OCI-LY1 (cell line): ENCODE data around the gene MGAT3.
A peak's percentile ranks its signal among the peaks of the same experiment; 100 is the strongest.

Experiments
- H2AFZ ChIP-seq: fragments of 200-600 bp; sonication (generic), shearing (Covaris generic); 2 replicates; pipeline ENCODE4 v1.6.0; 2014; ENCODE audit warnings: antibody characterized with exemption, mild to moderate bottlenecking, low read length
- H3F3A ChIP-seq: fragments of 200-600 bp; sonication (generic), shearing (Covaris generic); 2 replicates; pipeline ENCODE4 v1.6.0; 2014; ENCODE audit warnings: mild to moderate bottlenecking, antibody characterized with exemption, low read length, moderate library complexity; ENCODE audit not compliant: insufficient read depth
- H3K27ac ChIP-seq: fragments of 200-600 bp; sonication (generic); 2 replicates; pipeline ENCODE4 v1.5.1; 2014; ENCODE audit warnings: low read length, mixed run types, mild to moderate bottlenecking, low read depth; ENCODE audit not compliant: poor library complexity, severe bottlenecking
- H3K27me3 ChIP-seq: fragments of 200-600 bp; sonication (generic); 2 replicates; pipeline ENCODE4 v1.6.0; 2014; ENCODE audit warnings: antibody characterized with exemption, mild to moderate bottlenecking, low read length, moderate library complexity; ENCODE audit not compliant: insufficient read depth
- H3K36me3 ChIP-seq: fragments of 200-600 bp; sonication (generic); 2 replicates; pipeline ENCODE4 v1.6.1; 2014; ENCODE audit warnings: mild to moderate bottlenecking, antibody characterized with exemption, low read length, moderate library complexity, mixed read lengths; ENCODE audit not compliant: insufficient read depth
- H3K4me1 ChIP-seq: fragments of 200-600 bp; sonication (generic); 2 replicates; pipeline ENCODE4 v1.5.1; 2014; ENCODE audit warnings: mild to moderate bottlenecking, low read length, moderate library complexity; ENCODE audit not compliant: insufficient read depth, severe bottlenecking
- H3K4me2 ChIP-seq: fragments of 200-600 bp; sonication (generic), shearing (Covaris generic); 2 replicates; pipeline ENCODE4 v1.6.1; 2014; ENCODE audit warnings: low read length
- H3K4me3 ChIP-seq: fragments of 200-600 bp; sonication (generic); 2 replicates; pipeline ENCODE4 v1.5.1; 2014; ENCODE audit warnings: low read length, low read depth, mild to moderate bottlenecking, mixed read lengths; ENCODE audit not compliant: poor library complexity, severe bottlenecking
- H3K79me2 ChIP-seq: fragments of 200-600 bp; shearing (Covaris generic); 2 replicates; pipeline ENCODE4 v1.6.1; 2016; ENCODE audit warnings: mixed run types, low read length, mixed read lengths; ENCODE audit not compliant: insufficient read depth
- H3K9ac ChIP-seq: fragments of 200-600 bp; sonication (generic), shearing (Covaris generic); 2 replicates; pipeline ENCODE4 v1.6.1; 2014; ENCODE audit warnings: mild to moderate bottlenecking, low read length, mixed read lengths
- H3K9me2 ChIP-seq: fragments of 200-600 bp; sonication (generic), shearing (Covaris generic); 2 replicates; pipeline ENCODE4 v1.6.1; 2014; ENCODE audit warnings: low read depth, mild to moderate bottlenecking, low read length, mixed read lengths
- H3K9me3 ChIP-seq: fragments of 200-600 bp; shearing (Covaris generic); 2 replicates; pipeline ENCODE4 v1.6.1; 2014; ENCODE audit warnings: low read length, mixed read lengths
- H4K20me1 ChIP-seq: fragments of 200-600 bp; sonication (generic), shearing (Covaris generic); 2 replicates; pipeline ENCODE4 v1.6.0; 2016; ENCODE audit warnings: mild to moderate bottlenecking, low read length; ENCODE audit not compliant: insufficient read depth
- EZH2 ChIP-seq: fragments of 200-600 bp; sonication (generic), shearing (Covaris generic); IDR thresholded peaks from 2 replicates; pipeline ENCODE4 v1.8.0; 2017; ENCODE audit warnings: borderline replicate concordance, mixed run types, mild to moderate bottlenecking, antibody characterized with exemption, low read length, moderate library complexity, mixed read lengths
- TF ChIP-seq, protein P1 (sequence below): fragments of 200-600 bp; sonication (generic), shearing (Covaris generic); IDR thresholded peaks from 2 replicates; pipeline ENCODE4 v1.5.1; 2017; ENCODE audit warnings: mild to moderate bottlenecking, antibody characterized with exemption, low read length, moderate library complexity, mixed read lengths

MGAT3 gene

GRCh38 chr22:39487826-39488520 lies 31.2 kb downstream of the MGAT3 start:
- no peaks in the 10 kb centered on the region for H4K20me1 ChIP-seq
- H3K27ac ChIP-seq = no peak overlapping the region
- H3K9ac ChIP-seq = no peak overlapping the region
- H3K9me2 ChIP-seq = no peaks in the 10 kb centered on the region
- H3F3A ChIP-seq = no peaks in the 10 kb centered on the region
- H3K9me3 ChIP-seq = no peaks in the 10 kb centered on the region
- no peak overlapping the region for H2AFZ ChIP-seq
- no peak overlapping the region for H3K4me3 ChIP-seq
- no peaks in the 10 kb centered on the region for H3K79me2 ChIP-seq
- no peak for TF ChIP-seq EZH2
- TF ChIP-seq, protein P1, sequence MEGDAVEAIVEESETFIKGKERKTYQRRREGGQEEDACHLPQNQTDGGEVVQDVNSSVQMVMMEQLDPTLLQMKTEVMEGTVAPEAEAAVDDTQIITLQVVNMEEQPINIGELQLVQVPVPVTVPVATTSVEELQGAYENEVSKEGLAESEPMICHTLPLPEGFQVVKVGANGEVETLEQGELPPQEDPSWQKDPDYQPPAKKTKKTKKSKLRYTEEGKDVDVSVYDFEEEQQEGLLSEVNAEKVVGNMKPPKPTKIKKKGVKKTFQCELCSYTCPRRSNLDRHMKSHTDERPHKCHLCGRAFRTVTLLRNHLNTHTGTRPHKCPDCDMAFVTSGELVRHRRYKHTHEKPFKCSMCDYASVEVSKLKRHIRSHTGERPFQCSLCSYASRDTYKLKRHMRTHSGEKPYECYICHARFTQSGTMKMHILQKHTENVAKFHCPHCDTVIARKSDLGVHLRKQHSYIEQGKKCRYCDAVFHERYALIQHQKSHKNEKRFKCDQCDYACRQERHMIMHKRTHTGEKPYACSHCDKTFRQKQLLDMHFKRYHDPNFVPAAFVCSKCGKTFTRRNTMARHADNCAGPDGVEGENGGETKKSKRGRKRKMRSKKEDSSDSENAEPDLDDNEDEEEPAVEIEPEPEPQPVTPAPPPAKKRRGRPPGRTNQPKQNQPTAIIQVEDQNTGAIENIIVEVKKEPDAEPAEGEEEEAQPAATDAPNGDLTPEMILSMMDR = no peak
- H3K4me2 ChIP-seq = no peak overlapping the region
- no peaks in the 10 kb centered on the region for H3K4me1 ChIP-seq
- H3K27me3 ChIP-seq = no peaks in the 10 kb centered on the region
- H3K36me3 ChIP-seq = peaks cover 86% of the 10 kb centered on the region

GRCh38 chr22:39488563-39489083 lies 31.8 kb downstream of the MGAT3 start:
- Histone ChIP-seq H3F3A (no peaks in the 10 kb centered on the region), H3K9me2 (no peaks in the 10 kb centered on the region), H3K36me3 (peaks cover 82% of the 10 kb centered on the region), H3K9ac (no peak overlapping the region), H2AFZ (no peak overlapping the region), H3K27me3 (no peaks in the 10 kb centered on the region), H3K4me1 (no peaks in the 10 kb centered on the region), H4K20me1 (no peaks in the 10 kb centered on the region), H3K4me2 (no peak overlapping the region), H3K9me3 (no peaks in the 10 kb centered on the region), H3K4me3 (no peak overlapping the region), H3K79me2 (no peaks in the 10 kb centered on the region), H3K27ac (no peak overlapping the region)
- no peak for TF ChIP-seq EZH2
- TF ChIP-seq, protein P1 = no peak

DNA sequence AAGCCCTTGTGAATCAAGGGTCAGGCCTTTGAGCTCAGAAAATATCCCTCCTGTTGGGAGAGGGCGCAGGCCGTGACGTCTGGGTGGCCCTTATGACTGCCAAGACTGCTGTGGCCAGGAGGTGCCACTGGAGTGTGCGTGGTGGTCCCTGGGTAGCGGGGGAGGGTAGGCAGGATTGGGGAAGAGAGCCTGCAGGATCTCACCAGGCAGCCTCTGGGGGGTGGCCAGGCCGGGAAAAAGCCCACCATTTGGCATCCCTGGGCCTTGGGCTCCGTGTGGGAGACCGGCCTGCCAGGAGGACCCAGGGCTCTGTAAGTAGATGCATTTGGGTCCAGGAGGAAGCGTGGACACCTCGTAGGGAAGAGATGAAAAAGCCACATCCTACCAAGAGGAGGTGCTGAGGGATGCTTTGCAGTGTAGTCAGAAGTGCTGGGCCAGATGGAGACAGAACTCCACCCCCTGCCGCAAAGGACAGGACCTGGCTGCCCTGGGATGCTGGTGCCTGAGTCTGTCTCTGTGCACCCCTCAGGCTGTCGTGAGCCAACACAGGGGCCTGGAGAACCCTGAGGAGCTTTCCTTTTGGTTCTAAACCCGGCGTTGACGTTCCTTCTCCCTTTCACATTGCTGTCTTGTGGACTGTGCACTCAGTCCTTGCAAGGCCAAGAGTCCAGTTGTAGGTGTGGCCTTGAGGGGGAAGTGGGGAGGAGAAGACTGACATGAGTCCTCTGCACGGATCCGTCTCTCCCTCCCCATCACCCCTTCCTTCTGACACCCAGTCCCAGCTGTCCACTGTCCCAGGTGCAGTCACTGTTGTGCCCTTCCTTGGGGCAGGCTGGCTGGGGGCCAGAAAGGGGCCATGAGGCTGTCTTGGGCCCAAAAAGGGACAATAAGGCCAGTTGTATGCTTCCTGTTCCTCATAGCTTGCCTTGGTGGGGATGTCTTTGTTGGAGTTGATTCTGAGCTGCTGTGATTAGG lies 32.6 kb downstream of the MGAT3 start:
- H4K20me1 ChIP-seq = no peaks in the 10 kb centered on the region
- H3K9me2 ChIP-seq = no peaks in the 10 kb centered on the region
- H3K9ac ChIP-seq = no peak overlapping the region
- no peaks in the 10 kb centered on the region for H3K79me2 ChIP-seq
- H3K9me3 ChIP-seq = no peaks in the 10 kb centered on the region
- no peak for TF ChIP-seq EZH2
- TF ChIP-seq, protein P1 = no peak
- H3K4me1 ChIP-seq = no peaks in the 10 kb centered on the region
- no peak overlapping the region for H3K4me3 ChIP-seq
- peaks cover 74% of the 10 kb centered on the region for H3K36me3 ChIP-seq
- no peaks in the 10 kb centered on the region for H3K27me3 ChIP-seq
- no peak overlapping the region for H2AFZ ChIP-seq
- H3K4me2 ChIP-seq = no peak overlapping the region
- no peaks in the 10 kb centered on the region for H3F3A ChIP-seq
- H3K27ac ChIP-seq = peak overlapping the region; percentile 44
